K562 treated with DMSO at 1 percent for 48 hours (cell line): Measurements from ENCODE around the gene LIMA1. TPM values are rescaled to one million over a fixed set of nuclear protein-coding genes. Genes with fewer than 3 reads are reported as not detected.

Source experiments
- total RNA-seq: library from RNA; unstranded; fragments of 300-600 nt; gene quantifications from 2 replicates; pipeline ENCODE4 v1.2.3, GENCODE V29; 2022; ENCODE audit warnings: low replicate concordance; ENCODE audit errors: extremely low read depth

LIMA1 gene
- total RNA-seq = not detected in 2 replicates

DNA sequence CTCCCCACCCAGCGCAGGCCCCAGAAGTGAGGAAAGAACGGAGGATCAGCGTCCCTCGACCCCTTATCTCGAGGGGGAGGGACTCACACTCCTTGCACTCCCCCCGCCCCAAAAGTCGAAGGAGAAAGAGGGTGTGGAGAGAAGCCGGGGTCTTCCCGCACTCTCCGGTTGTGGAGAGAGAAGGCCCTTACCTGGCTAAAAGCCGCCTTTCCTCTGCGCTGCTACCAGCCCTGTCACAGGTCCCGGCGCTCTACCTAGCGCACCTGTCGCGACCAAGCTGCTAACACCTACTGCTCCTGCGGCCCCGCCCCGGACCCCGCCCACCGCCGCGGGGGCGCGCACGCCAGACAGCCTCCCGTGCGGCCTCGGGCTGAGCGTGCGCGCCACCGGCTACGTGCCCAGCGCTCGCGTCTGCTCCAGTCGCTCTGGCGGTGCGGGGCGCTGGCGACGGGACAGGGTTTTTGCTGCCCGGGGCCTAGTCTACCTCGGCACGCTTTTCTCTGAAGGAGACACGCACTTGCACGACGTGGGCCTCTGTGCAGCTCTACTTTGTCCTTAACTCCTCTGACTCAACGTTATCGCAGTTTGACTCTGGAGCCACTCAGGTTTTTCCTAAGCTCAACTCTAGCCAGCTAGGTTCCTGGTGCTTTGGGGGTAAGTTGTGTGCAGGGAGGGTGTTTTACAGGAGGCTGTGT is at the start of gene LIMA1:
Gene LIMA1, minus strand, starts transcription at position 292 of the 695 bp plus-strand sequence. CDS start 34,769 bp downstream, outside the sequence.

DNA sequence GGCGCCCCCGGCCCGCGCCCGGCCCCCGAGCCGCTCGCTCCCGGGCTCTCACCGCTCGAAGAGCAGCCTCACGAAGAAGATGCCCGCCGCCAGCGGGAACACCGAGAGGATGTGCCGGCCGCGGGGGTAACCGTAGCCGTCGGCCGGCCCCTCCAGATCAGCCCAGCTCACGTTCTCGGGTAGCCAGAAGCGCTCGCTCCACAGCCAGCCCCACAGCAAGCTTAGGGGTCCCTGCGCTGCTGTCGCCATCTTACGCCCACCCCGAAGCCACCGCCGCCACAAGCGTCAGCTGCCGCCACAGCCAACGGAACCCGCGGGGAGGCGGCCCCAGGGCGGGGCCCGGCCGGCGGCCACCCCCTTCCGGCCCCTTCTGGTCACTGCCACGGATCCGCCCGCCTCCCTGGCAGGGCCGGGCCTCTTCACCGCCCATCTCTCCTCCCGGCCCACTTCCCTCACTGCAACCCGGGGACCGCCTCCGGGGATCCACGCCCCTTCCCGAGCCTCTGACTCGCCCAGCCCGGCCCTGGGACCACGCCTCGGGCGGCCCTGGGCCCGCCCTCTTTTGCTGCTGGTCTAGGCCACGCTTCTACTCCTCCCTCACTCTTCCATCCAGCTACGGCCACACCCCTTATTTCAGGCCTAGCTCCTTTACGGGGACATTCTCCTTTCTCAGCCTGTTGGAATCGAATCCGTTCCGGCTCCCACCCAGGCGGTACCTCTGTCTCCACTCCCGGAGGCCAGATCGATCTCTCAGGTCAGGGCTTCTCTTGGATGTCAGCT is 116.1 kb downstream of the LIMA1 start, which contains the start of gene CERS5:
Gene CERS5, minus strand, starts transcription at position 321 of the 780 bp plus-strand sequence. Its CDS starts 72 bp downstream, at position 249.

Other genes with a start within 250 kb of the LIMA1 start
- not detected in 2 replicates for gene ASIC1, start 225.9 kb downstream of the LIMA1 start, total RNA-seq
- not detected in 2 replicates for gene SMARCD1, start 198.2 kb downstream of the LIMA1 start, total RNA-seq
- not detected in 2 replicates for gene GPD1, start 179.5 kb downstream of the LIMA1 start, total RNA-seq
- gene COX14, start 171.3 kb downstream of the LIMA1 start, total RNA-seq = not detected in 2 replicates
- not detected in 2 replicates for gene CERS5, start 116.2 kb downstream of the LIMA1 start, total RNA-seq
- not detected in 2 replicates for gene FAM186A, start 113.1 kb upstream of the LIMA1 start, total RNA-seq
- not detected in 2 replicates for gene LARP4, start 117.4 kb upstream of the LIMA1 start, total RNA-seq
- not detected in 2 replicates for gene DIP2B, start 221.5 kb upstream of the LIMA1 start, total RNA-seq